Inferior parietal cortex (tissue), 1 donor: ENCODE measurements around the gene RNLS.

Experiments used
- DNase-seq: peaks from one replicate; pipeline ENCODE4 v3.0.0-alpha.2; 2016; ENCODE audit errors: extremely low spot score

RNLS gene

GRCh38 chr10:88431103-88431502 lies 152.0 kb downstream of the RNLS start:
- DNase-seq: no peak

- DNase-seq: no peak
These were observed 154.1 kb downstream of the RNLS start for GRCh38 chr10:88428976-88429375.

GRCh38 chr10:88428442-88428841 lies 154.7 kb downstream of the RNLS start:
- DNase-seq: no peak

- DNase-seq: no peak
These were observed 156.1 kb downstream of the RNLS start for GRCh38 chr10:88427024-88427423.

- no peak for DNase-seq
These were observed 158.2 kb downstream of the RNLS start for GRCh38 chr10:88424881-88425280.

GRCh38 chr10:88423732-88424131 lies 159.4 kb downstream of the RNLS start:
- no peak for DNase-seq

- no peak for DNase-seq
These were observed 161.5 kb downstream of the RNLS start for GRCh38 chr10:88421590-88421989.

- DNase-seq: no peak
These were observed 164.2 kb downstream of the RNLS start for GRCh38 chr10:88418871-88419270.

- DNase-seq: no peak
These were observed 165.6 kb downstream of the RNLS start for GRCh38 chr10:88417387-88418030.

GRCh38 chr10:88416801-88417200 lies 166.3 kb downstream of the RNLS start:
- DNase-seq: no peak

GRCh38 chr10:88415533-88416130 lies 167.5 kb downstream of the RNLS start:
- no peak for DNase-seq

- DNase-seq: no peak
These were observed 169.7 kb downstream of the RNLS start for GRCh38 chr10:88413412-88413811.

GRCh38 chr10:88411772-88412349 lies 171.3 kb downstream of the RNLS start:
- no peak for DNase-seq

GRCh38 chr10:88409824-88410223 lies 173.3 kb downstream of the RNLS start:
- no peak for DNase-seq

GRCh38 chr10:88409236-88409635 lies 173.9 kb downstream of the RNLS start:
- DNase-seq: no peak

- no peak for DNase-seq
These were observed 175.0 kb downstream of the RNLS start for GRCh38 chr10:88408096-88408495.

GRCh38 chr10:88404133-88404532 lies 179.0 kb downstream of the RNLS start:
- no peak for DNase-seq

- no peak for DNase-seq
These were observed 181.3 kb downstream of the RNLS start for GRCh38 chr10:88401671-88402347.

GRCh38 chr10:88399240-88399639 lies 183.9 kb downstream of the RNLS start:
- no peak for DNase-seq

- no peak for DNase-seq
These were observed 187.4 kb downstream of the RNLS start for GRCh38 chr10:88395677-88396076.

- no peak for DNase-seq
These were observed 190.9 kb downstream of the RNLS start for GRCh38 chr10:88392222-88392621.

GRCh38 chr10:88390041-88390440 lies 193.1 kb downstream of the RNLS start:
- peak; percentile 11 for DNase-seq

- peak; percentile 83 for DNase-seq
These were observed 193.7 kb downstream of the RNLS start for GRCh38 chr10:88389456-88389855.
